ENCODE measurements around the gene UBE2I.

The UBE2I gene

GRCh38 chr16:1375741-1376410 is 66.4 kb downstream of the UBE2I start:
- in situ Hi-C loops (cut with HindIII; ENCODE audit: low sequenced_read_pairs), result loop anchor here (5.0 to 25.0 kb wide), 4 partner anchors 61 to 239 kb away; no protein-coding TSS in a partner anchor
